A673 (cell line): ENCODE data around the gene PLPPR3. TPM values are rescaled to one million over a fixed set of nuclear protein-coding genes. Genes with fewer than 3 reads are reported as not detected.

Source experiments
- BruUV-seq: library from RNA; stranded (reverse); fragments of 400-500 nt; replicated peaks from 2 replicates; lab custom pipeline; 2021; lab: Mats Ljungman, UMichigan
- CTCF ChIA-PET: fragments of 300-600 bp; sonication (Branson Sonifier 250); formaldehyde crosslinking; loops from one replicate; lab custom pipeline; 2022; ENCODE audit warnings: antibody characterized with exemption; lab: Charles Lee
- POLR2A ChIA-PET: fragments of 300-600 bp; sonication (Branson Sonifier 250); formaldehyde crosslinking; loops from one replicate; lab custom pipeline; 2022; ENCODE audit warnings: antibody characterized with exemption; ENCODE audit not compliant: low non-redundant PET; lab: Charles Lee
- DNase-seq: peaks from one replicate; pipeline ENCODE4 v3.0.0-alpha.2; 2015; ENCODE audit warnings: low spot score
- H3K27ac ChIP-seq: fragments of 200-600 bp; sonication (generic); 2 replicates; pipeline ENCODE4 v1.5.1; 2016; ENCODE audit warnings: mixed run types, low read depth, mild to moderate bottlenecking, mixed read lengths, antibody characterized with exemption, low read length; ENCODE audit not compliant: poor library complexity, severe bottlenecking
- H3K27me3 ChIP-seq: fragments of 200-600 bp; sonication (generic); replicated peaks from 2 replicates; pipeline ENCODE4 v1.6.1; 2017; ENCODE audit warnings: mixed run types, low read depth, mild to moderate bottlenecking, mixed read lengths, antibody characterized with exemption, low read length; ENCODE audit not compliant: insufficient read depth, poor library complexity
- H3K36me3 ChIP-seq: fragments of 200-600 bp; sonication (generic); 2 replicates; pipeline ENCODE4 v1.6.1; 2016; ENCODE audit warnings: mixed run types, mild to moderate bottlenecking, mixed read lengths, antibody characterized with exemption, low read length; ENCODE audit not compliant: insufficient read depth, poor library complexity, severe bottlenecking
- H3K4me1 ChIP-seq: fragments of 200-600 bp; sonication (generic); 2 replicates; pipeline ENCODE4 v1.6.1; 2017; ENCODE audit warnings: mixed run types, mild to moderate bottlenecking, mixed read lengths, antibody characterized with exemption, low read length; ENCODE audit not compliant: insufficient read depth, poor library complexity, severe bottlenecking
- H3K4me3 ChIP-seq: fragments of 200-600 bp; sonication (generic); 2 replicates; pipeline ENCODE4 v1.5.1; 2016; ENCODE audit warnings: low read depth, mixed run types, mild to moderate bottlenecking, mixed read lengths, low read length; ENCODE audit not compliant: poor library complexity, severe bottlenecking
- H3K9me3 ChIP-seq: fragments of 200-600 bp; sonication (generic); 2 replicates; pipeline ENCODE4 v1.6.1; 2016; ENCODE audit warnings: mixed run types, low read depth, mild to moderate bottlenecking, mixed read lengths, antibody characterized with exemption, low read length; ENCODE audit not compliant: poor library complexity, severe bottlenecking
- EZH2 ChIP-seq: fragments of 200-600 bp; sonication (generic); IDR thresholded peaks from 2 replicates; pipeline ENCODE4 v1.6.1; 2017; ENCODE audit warnings: borderline replicate concordance, low read depth, mild to moderate bottlenecking, mixed read lengths, antibody characterized with exemption, low read length; ENCODE audit not compliant: poor library complexity, severe bottlenecking
- intact Hi-C: fragments of 100-400 bp; cut with micrococcal nuclease; formaldehyde crosslinking; loops from one replicate; pipeline ENCODE4 v1.10.0; 2022; ENCODE audit not compliant: unreplicated experiment
- microRNA-seq: library from miRNA; unstranded; fragments of <30 nt; microRNA quantifications from one replicate; pipeline ENCODE4 v1.2.0, GENCODE V29; 2021
- total RNA-seq: library from RNA; stranded (reverse); gene quantifications from 2 replicates; pipeline ENCODE4 v1.2.3, GENCODE V29; 2021
- TF ChIP-seq, protein P1 (sequence below): fragments of 300-800, 200-600 bp; sonication (generic); conservative IDR thresholded peaks from 2 replicates; pipeline ENCODE4 v1.5.1; 2017; ENCODE audit warnings: low read depth, mild to moderate bottlenecking, antibody characterized with exemption, low read length, moderate library complexity, mixed read lengths

The PLPPR3 gene
- total RNA-seq, 1 experiment from 2014 or later: 13.3 TPM

DNA sequence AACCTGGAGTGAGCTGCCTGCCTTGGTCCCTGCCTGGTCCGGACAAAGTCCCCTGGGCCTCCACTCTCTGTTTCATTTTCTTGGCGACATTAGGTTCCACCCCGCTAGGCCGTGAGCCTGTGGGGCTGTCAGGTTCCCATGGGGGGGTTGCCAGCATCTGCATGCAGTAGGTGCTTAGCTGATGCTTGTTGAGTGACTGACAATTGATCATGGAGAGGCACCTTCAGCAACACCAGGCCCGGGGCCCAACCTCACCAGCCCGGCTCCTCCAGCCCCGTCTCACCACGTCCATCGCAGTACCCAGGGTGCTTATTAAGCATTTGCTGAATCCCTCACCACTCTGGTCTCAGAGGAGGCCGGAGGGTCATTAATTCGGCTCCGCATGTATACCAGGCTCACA lies 57.5 kb downstream of the PLPPR3 start:
- BruUV-seq: no TSS peak
- TF ChIP-seq, protein P1, sequence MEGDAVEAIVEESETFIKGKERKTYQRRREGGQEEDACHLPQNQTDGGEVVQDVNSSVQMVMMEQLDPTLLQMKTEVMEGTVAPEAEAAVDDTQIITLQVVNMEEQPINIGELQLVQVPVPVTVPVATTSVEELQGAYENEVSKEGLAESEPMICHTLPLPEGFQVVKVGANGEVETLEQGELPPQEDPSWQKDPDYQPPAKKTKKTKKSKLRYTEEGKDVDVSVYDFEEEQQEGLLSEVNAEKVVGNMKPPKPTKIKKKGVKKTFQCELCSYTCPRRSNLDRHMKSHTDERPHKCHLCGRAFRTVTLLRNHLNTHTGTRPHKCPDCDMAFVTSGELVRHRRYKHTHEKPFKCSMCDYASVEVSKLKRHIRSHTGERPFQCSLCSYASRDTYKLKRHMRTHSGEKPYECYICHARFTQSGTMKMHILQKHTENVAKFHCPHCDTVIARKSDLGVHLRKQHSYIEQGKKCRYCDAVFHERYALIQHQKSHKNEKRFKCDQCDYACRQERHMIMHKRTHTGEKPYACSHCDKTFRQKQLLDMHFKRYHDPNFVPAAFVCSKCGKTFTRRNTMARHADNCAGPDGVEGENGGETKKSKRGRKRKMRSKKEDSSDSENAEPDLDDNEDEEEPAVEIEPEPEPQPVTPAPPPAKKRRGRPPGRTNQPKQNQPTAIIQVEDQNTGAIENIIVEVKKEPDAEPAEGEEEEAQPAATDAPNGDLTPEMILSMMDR: no peak
- no peak for TF ChIP-seq EZH2
- DNase-seq: no peak
- H3K9me3 ChIP-seq: no peaks in the 10 kb centered on the region
- H3K4me1 ChIP-seq: no peaks in the 10 kb centered on the region
- ChIA-PET CTCF (no interaction called here), POLR2A (no interaction called here)
- no peak overlapping the region for H3K4me3 ChIP-seq
- H3K36me3 ChIP-seq: no peaks in the 10 kb centered on the region
- intact Hi-C loops: no loop called here
- H3K27ac ChIP-seq: no peak overlapping the region
- H3K27me3 ChIP-seq: no peaks in the 10 kb centered on the region

- intact Hi-C loops: no loop called here
- no peak for DNase-seq
- Histone ChIP-seq H3K27ac (no peak overlapping the region), H3K36me3 (no peaks in the 10 kb centered on the region), H3K4me1 (no peaks in the 10 kb centered on the region), H3K9me3 (peaks cover under 1% of the 10 kb centered on the region), H3K27me3 (no peaks in the 10 kb centered on the region), H3K4me3 (no peak overlapping the region)
- POLR2A ChIA-PET: no interaction called here
- TF ChIP-seq, protein P1: no peak
- no peak for TF ChIP-seq EZH2
- BruUV-seq: no TSS peak
- CTCF ChIA-PET: no interaction called here
These were observed 57.9 kb downstream of the PLPPR3 start for GRCh38 chr19:763869-764268.

GRCh38 chr19:763181-763580 lies 58.6 kb downstream of the PLPPR3 start:
- Histone ChIP-seq H3K36me3 (no peaks in the 10 kb centered on the region), H3K27me3 (no peaks in the 10 kb centered on the region), H3K4me1 (no peaks in the 10 kb centered on the region), H3K4me3 (no peak overlapping the region), H3K9me3 (peaks cover 6% of the 10 kb centered on the region), H3K27ac (no peak overlapping the region)
- BruUV-seq: no TSS peak
- ChIA-PET POLR2A (no interaction called here), CTCF (no interaction called here)
- DNase-seq: no peak
- intact Hi-C loops: no loop called here
- TF ChIP-seq, protein P1: no peak
- TF ChIP-seq EZH2: no peak

Small RNA genes lying within 50 kb of the gene (microRNA-seq; reads per million reads assigned to microRNA genes)
- gene MIR3187: 503 reads per million, percentile 76 among the genes with 10 or more reads in this experiment
- gene MIR4745: 34.5 reads per million, percentile 51 among the genes with 10 or more reads in this experiment

Other genes starting within 250 kb of the PLPPR3 start
- 865 TPM in 2 replicates for gene BSG, start 249.4 kb downstream of the PLPPR3 start, total RNA-seq
- 13.1 and 15.7 TPM in 2 replicates for gene HCN2, start 232.1 kb downstream of the PLPPR3 start, total RNA-seq
- gene POLRMT, start 188.4 kb downstream of the PLPPR3 start, total RNA-seq: 100 and 107 TPM in 2 replicates
- gene FGF22, start 182.1 kb downstream of the PLPPR3 start, total RNA-seq: 0.19 and 0.57 TPM in 2 replicates
- gene RNF126, start 158.7 kb downstream of the PLPPR3 start, total RNA-seq: 90.2 and 93.3 TPM in 2 replicates
- 5.9 and 6.0 TPM in 2 replicates for gene FSTL3, start 145.6 kb downstream of the PLPPR3 start, total RNA-seq
- not detected in 2 replicates for gene PRSS57, start 126.5 kb downstream of the PLPPR3 start, total RNA-seq
- gene PALM, start 113.0 kb downstream of the PLPPR3 start, total RNA-seq: 21.2 and 40.3 TPM in 2 replicates
- 0.11 TPM in 1 of 2 replicates, not detected in the other for gene MISP, start 70.8 kb downstream of the PLPPR3 start, total RNA-seq
- gene PTBP1, start 24.5 kb downstream of the PLPPR3 start, total RNA-seq: 713 and 800 TPM in 2 replicates
- gene AZU1, start 5.9 kb upstream of the PLPPR3 start, total RNA-seq: not detected in 2 replicates
- gene PRTN3, start 19.0 kb upstream of the PLPPR3 start, total RNA-seq: not detected in 2 replicates
- gene ELANE, start 30.3 kb upstream of the PLPPR3 start, total RNA-seq: not detected in 2 replicates
- 1.1 and 1.4 TPM in 2 replicates for gene CFD, start 37.7 kb upstream of the PLPPR3 start, total RNA-seq
- gene MED16, start 71.2 kb upstream of the PLPPR3 start, total RNA-seq: 83.0 and 86.3 TPM in 2 replicates
- not detected in 2 replicates for gene RNU6-9, start 71.5 kb upstream of the PLPPR3 start, total RNA-seq
- gene R3HDM4, start 91.3 kb upstream of the PLPPR3 start, total RNA-seq: 39.3 and 45.5 TPM in 2 replicates
- 0.20 TPM in 1 of 2 replicates, not detected in the other for gene KISS1R, start 95.4 kb upstream of the PLPPR3 start, total RNA-seq
- 19.6 and 26.3 TPM in 2 replicates for gene ARID3A, start 104.1 kb upstream of the PLPPR3 start, total RNA-seq
- 109 and 116 TPM in 2 replicates for gene WDR18, start 162.4 kb upstream of the PLPPR3 start, total RNA-seq
- not detected in 2 replicates for gene GRIN3B, start 178.5 kb upstream of the PLPPR3 start, total RNA-seq
- 151 and 170 TPM in 2 replicates for gene TMEM259, start 199.2 kb upstream of the PLPPR3 start, total RNA-seq
- gene RNU6-2, start 199.6 kb upstream of the PLPPR3 start, total RNA-seq: not detected in 2 replicates
- 112 and 146 TPM in 2 replicates for gene CNN2, start 204.7 kb upstream of the PLPPR3 start, total RNA-seq
- gene ABCA7, start 218.2 kb upstream of the PLPPR3 start, total RNA-seq: 12.0 and 21.2 TPM in 2 replicates
- gene ARHGAP45, start 245.2 kb upstream of the PLPPR3 start, total RNA-seq: 3.2 and 3.4 TPM in 2 replicates